HPDE6-E6E7 (cell line): ENCODE measurements around the gene EXD3.
"Not testable (repeated sequence)": the region's sequence is repeated elsewhere in the genome, so short reads cannot be mapped to it uniquely, and the experiment has no call there.

ENCODE experiments used
- DNase-seq: peaks from one replicate; pipeline ENCODE4 v3.0.0; 2011; ENCODE audit warnings: missing footprints; ENCODE audit errors: extremely low spot score

Gene EXD3

DNA sequence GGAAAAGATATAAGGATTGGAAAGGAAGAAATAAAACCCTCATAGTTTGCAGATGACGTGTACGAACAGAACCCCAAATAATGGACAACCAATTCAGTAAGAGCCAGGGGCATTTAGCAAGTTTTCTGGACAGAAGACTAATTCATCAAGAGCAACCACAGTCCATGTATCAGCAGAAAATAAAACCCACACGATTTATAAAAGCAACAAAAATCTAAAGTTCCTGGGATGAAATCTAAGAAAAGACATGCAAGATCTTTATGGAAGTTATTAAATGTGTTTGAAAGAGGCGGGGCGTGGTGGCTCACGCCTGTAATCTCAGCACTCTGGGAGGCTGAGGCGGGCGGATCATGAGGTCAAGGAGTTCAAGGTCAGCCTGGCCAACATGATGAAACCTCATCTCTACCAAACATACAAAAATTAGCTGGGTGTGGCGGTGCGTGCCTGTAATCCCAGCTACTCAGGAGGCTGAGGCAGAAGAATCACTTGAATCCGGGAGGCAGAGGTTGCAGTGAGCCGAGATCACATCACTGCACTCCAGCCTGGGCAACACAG lies 83.0 kb downstream of the EXD3 start:
- DNase-seq: not testable (repeated sequence)

DNA sequence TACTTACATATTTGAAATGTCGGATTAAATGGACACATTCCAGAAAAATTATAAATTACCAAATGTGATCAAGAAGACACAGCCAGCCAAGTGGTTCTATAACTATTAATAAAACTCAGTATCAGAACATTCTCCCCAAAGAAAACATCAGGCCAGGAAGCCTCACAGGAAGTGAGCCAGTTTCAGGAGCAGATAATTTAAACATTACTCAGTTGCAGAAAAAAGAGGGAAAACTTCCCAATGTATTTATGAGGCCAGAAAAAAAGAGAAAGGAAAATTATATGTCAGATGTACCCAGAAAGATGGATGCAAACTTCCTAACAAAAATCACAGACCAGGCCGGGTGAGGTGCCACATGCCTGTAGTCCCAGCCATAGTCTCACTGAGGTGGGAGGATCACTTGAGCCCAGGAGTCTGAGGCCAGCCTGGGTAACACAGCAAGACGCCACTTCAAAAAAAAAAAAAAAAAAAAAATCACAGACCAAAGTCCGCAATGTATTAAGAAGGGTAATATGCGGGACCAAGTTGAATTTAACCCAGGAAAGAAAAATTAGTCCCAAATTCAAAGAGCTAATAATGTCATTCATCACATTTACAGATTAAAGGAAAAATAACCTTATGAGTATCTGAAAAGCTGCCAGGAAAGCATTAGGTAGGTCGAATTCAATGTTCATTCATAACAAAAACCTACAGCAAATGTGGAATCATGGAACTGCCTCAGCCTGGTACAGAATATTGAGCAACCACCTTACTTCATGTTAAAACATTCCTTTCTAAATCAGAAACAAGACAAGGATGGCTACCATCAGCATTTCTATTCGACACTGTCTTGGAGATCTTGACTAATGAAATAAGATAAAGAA lies 83.7 kb downstream of the EXD3 start:
- no peak for DNase-seq

DNA sequence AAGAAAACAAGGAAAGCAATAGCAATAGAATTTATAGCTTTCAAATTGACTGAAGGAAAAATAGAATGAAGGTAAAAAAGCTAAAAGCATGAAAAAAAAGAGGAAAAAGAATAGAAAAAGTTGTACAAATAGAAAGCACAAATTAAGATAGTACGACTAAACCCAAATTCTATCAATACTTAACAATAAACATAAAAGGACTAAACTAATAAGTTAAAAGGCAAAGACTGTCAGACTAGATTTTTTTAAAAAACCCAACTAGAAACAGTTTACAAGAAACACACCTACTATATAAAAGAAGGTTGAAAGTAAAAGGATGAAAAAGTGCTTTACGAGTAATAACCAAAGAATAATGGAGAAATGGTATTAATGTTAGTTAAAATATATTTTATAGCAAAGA lies 86.2 kb downstream of the EXD3 start:
- no peak for DNase-seq

DNA sequence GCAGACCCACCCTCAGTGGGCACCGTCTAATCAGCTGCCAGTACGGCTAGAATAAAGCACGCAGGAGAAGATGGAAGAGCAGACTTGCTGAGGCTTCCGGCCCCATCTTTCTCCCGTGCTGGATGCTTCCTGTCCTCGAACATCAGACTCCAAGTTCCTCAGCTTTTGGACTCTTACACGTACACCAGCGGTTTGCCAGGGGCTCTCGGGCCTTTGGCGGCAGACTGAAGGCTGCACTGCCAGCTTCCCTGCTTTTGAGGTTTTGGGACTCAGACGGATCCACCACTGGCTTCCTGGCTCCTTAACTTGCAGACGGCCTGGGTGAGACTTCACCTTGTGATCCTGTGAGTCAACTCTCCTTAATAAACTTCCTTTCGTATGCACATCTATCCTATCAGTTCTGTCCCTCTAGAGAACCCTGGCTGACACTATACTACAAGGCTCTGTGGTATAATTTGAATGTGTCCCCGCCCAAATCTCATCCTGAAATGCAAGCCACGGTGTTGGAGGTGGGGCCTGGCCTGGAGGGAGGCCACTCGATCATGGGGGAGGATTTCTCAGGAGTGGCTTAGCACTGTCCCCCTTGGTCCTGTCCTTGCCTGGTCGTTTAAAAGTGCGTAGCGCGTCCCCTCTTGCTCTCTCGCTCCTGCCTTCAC lies 89.8 kb downstream of the EXD3 start:
- no peak for DNase-seq

DNA sequence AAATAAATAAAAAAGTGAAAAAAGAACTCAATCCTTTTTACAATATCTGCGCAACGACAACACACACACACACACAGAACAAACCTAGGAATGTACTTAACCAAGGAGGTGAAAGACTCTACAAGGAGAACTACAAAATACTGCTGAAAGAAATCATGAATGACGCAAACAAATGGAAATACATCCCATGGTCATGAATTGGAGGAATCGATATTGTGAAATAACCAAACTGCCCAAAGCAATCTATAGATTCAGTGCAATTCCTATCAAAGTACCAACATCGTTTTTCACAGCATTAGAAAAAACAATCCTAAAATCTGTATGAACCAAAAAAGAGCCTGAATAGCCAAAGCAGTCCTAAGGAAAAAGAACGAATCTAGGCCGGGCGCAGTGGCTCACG lies 91.0 kb downstream of the EXD3 start:
- DNase-seq: no peak

DNA sequence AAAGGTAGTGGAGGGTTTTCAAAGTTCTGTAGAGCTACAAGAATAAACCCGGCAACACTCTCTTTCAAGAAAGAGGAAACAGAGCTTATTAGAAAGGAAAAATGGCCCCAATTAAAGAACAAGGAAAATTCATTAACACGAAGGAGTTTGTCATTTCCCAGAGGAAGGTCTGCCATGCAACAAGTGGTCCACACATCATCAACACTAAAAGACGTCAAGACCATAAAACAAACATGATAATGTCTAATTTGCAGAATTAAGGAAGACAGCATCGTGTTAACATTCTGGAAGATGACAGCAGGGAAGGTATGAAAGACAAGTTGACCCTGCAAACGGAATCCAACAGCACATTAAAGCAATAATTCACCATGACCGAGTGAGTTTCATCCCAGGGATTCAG lies 92.3 kb downstream of the EXD3 start:
- DNase-seq: no peak

DNA sequence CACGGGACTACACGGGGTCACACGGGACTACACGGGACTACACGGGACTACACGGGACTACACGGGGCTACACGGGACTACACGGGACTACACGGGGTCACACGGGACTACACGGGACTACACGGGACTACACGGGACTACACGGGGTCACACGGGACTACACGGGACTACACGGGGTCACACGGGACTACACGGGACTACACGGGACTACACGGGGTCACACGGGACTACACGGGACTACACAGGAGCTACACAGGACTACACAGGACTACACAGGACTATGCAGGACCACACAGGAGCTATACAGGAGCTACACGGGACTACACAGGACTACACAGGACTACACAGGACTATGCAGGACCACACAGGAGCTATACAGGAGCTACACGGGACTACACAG lies 93.4 kb downstream of the EXD3 start:
- DNase-seq: not testable (repeated sequence)

DNA sequence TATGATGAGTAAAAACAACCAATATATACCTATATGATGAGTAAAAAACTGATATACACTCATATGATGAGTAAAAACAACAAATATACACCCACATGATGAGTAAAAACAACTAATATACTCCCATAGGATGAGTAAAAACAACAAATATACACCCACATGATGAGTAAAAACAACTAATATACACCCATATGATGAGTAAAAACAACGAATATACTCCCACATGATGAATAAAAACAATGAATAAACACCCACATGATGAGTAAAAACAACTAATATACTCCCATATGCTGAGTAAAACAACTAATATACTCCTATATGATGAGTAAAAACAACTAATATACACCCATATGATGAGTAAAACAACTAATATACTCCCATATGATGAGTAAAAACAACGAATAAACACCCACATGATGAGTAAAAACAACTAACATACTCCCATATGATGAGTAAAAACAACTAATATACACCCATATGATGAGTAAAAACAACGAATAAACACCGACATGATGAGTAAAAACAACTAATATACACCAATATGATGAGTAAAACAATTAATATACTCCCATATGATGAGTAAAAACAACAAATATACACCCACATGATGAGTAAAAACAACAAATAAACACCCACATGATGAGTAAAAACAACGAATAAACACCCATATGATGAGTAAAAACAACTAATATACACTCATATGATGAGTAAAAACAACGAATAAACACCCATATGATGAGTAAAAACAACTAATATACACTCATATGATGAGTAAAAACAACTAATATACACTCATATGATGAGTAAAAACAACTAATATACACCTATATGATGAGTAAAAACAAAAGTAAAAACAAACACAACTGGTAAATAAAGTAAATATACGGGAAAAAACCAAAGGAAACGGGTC lies 95.1 kb downstream of the EXD3 start:
- not testable (repeated sequence) for DNase-seq

DNA sequence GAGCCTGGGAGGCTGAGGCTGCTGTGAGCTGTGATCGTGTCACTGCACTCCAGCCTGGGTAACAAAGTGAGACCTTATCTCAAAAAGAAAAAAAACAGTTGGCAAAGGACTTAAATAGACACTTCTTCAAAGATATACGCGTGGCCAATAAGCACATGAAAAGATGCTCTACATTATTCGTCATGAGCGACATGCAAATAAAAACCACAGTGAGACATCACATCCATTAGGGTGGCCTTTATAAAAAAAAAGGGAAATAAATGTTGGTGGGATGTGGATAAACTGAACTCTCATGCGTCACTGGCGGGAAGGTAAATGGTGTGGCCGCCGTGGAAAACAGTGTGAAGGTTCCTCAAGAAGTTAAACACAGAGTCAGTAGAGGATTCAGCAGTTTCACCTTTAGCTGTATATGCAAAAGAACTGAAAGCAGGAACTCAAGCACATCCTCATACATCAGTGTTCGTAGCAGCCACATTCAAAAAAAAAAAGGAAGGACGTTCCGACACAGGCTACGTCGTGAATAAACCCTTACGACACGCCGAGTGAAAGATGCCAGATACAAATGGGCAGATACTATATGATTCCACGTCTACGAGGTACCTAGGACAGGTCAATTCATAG lies 96.4 kb downstream of the EXD3 start:
- no peak for DNase-seq

DNA sequence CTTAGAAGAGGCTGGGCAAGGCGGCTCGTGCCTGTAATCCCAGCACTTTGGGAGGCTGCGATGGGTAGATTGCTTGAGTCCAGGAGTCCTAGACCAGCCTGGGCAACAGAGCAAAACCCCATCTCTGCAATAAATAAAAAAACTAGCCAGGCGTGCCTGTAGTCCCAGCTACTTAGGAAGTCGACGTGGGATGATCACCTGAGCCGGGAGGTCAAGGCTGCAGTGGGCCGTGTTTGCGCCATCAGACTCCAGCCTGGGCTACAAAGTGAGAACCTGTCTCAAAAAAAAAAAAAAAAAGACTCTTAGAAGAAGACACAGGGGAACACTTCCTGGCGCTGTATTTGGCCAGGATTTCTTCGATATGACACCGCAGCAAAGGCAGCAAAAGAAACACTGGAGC lies 97.2 kb downstream of the EXD3 start:
- no peak for DNase-seq

DNA sequence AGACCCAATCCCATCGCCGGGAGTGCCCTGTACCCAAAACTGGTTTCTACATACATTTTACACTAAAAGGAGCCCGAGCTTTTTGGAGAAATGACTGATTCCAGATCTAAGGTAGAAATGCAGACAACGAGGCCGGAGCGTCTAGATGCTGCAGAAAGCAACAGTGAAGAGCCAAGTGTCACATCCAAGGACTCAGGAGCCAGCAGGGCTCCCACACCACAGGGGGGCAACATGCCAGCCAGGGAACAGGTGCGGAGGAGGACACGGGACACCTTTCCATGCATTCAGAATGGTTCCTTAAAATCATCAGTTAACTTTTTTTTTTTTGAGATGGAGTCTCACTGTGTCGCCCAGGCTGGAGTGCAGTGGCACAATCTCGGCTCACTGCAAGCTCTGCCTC lies 97.8 kb downstream of the EXD3 start:
- no peak for DNase-seq

DNA sequence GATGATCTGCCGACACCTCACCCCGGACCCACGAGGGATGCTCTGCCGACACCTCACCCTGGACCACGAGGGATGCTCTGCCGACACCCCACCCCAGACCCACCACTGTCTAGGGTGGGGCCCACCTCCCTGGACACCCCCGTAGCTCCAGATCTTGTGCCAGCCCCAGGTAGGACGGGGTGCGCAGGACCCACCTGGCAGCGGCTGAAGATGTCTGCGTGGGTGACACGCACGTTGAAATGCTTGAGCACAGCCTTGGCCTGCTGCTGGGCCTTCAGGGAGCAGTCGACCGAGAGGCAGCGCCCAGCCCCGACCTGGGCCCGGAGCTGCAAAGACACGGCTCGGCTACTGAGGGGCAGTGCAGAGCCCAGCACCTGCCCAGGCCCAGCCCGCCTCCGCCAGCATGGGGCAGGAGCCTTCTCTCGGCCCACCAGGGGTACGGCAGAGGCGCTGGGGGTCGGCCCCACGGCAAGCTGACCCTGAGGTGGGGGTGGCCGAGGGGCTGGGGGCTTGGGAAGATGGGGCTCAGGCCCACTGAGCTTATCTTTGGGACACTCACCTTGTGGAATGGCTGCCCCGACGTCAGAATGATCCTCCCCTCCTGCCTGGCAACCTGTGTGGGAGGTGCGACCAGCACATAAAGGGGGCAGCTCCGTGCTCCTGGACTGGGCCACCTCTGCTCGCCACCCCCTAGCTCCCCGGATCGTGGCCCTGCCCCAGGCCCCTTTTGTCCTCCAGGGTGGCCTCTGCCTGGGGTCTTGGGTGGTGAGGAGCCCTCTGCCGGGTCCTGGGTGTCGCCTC lies 99.2 kb downstream of the EXD3 start:
- DNase-seq: no peak

DNA sequence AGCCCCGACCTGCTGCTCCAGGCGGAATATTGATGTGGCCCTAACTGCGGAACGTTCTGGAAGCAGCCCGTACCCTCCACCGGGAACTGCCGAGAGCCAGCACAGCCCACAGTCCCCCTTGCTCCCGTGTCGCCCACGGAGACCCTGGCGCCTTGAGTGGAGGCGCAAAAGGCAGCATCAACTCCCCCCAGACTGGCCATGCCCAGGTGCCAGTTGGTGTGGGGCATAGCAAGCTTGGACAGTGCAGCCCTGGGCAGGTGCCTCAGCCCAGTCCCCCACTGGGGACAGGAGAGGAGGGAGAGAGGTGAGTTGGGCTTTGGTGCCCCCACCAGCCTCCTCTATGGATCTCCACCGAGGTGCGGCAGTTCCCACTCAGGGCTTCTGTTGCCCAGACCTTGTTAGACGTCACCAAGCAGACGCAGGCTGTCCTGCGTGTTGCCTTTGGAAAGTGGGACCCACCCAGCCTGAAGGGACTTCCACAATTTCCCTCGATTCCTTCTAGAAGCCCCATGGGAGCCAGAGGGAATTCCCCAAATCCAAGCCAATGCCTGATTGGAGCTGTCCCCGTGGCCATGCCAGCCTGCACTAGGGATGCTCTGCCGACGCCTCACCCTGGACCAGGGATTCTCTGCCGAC lies 101.1 kb downstream of the EXD3 start:
- no peak for DNase-seq

DNA sequence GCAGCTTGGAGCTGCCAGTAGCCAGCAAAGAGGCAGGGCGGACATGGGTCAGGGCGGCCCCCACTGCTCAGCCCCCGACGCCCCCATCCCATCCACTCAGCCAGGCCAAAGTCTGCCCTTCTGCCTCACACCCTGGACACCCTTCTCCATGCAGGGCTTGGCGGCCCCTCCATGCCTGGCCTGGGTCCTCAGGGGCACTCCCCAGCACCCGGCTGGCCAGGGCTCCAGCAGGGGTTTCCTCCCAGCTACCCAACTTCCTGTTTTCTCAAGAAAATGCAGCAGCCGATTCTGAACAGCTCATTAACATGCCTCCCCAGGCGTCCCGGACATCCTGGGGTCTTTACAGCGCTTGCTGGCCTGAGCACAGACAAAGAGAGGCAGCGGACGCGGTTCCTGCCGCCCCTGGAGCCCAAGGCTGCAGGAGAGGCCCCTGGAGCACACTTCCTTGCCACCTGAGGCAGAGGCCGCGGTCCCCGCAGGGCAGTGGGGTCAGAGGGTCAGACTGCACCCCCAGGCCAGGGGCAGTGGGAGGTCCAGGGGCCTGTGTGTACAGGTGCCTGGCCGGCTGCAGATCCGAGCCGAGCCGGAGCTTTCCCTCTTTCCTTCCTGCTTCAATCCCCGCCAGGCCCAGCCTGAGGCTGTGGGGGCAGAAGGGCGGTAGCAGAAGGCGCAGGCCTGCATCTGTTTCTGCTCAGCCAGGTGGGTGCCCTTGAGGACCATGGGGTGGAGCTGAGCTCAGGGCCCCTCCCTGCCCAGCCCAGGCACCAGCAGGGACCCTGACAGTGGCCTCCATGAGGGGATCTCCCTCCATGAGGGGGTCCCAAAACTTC lies 102.2 kb downstream of the EXD3 start:
- no peak for DNase-seq

DNA sequence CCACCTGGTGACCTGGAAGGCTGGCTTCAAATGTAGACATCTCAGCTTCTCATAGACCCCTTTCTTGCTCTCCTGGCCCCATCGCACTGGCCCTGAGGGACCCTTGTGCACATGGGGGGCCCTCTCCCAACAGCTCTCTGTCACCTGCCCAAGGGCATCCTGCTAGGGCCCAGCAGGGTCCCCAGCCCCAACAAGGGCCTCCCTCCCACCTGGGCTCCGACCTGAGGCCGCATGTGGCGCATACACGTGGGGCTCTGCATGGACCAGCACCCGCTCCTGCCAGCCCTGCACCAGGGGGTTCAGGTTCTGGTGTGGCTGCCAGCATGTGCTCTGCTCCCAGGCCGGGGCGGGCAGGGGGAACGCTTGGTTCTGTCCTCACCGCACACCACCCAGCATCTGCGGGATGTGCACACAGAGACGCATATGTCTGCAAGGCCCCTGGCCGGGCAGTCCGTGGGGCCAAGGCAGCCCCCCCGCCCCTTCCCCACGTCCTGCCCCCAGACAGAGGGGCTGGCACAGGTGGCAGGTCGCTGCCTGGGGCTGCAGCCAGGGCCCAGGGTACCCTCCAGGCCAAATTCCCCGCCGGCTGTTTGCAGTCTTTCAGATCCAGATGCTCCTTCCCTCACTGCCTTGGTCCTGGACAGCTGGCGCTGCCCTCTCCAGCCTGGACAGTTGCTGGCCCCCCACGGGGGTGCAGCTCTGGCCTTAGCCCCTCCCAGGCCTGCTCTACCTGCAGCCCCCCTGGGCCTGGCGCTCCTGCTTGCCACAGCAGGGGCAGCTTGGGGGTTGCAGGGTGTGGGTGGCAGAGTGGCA lies 103.0 kb downstream of the EXD3 start:
- no peak for DNase-seq

DNA sequence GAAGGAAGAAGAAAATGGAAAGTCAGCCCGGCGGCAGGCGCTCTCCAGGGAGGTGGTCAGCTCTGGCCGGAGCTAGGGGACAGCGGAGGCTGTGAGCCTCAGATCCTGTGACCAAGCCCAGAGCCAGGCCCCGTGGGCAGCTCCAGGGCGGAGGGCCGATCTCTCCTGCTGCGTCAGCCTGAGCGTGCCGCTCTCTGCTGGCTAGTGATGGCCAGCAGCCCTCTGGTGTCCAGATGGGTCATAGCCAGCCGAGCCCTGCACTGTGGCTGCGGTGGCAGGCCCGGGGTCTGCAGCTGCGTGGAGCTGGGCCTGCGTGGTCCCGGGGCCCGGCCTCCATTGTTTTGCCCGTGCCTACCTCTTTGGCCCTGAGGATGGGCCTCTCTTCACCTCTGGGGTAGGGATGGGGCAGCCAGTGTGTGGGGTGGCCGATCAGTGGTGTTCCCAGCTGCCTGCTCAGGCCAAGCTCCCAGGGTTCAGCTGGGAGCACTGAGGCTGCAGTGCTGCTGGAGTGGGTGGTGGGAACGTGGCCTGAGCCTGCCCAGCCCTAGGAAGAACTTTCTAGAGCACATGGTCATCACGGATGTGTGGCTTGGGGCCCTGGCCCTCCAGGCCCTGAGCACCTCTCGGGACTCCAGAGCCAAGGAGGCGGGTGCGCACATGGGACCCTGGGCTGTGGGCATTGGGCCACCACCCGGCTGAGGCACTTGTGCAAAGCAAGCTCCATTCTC lies 103.8 kb downstream of the EXD3 start:
- no peak for DNase-seq

DNA sequence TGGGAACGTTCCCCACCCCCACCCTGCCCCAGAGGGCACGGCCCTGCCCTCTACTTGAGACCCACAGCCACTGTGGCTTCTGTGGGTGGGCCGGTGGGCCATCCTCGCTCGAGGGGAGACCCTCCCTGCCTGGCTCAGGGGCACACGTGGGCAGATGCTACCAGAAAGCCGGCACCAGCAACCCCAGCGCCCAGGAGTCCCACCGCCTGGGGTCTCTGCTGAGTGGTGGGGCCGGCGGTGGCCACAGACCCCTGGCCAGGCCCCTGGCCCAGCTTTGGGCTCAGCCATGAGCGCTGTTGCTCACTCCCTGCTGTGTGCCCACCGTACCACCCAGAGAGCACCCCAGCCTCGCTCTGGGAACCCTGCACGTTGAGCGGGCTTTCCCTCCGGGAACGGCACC lies 104.4 kb downstream of the EXD3 start:
- no peak for DNase-seq
